ENCODE results near the gene APBA2. TPM values are rescaled to one million over a fixed set of nuclear protein-coding genes. Genes with fewer than 3 reads are reported as not detected.

Gene APBA2
- total and polyA plus RNA-seq, 12 donors, result 0.16 to 0.85 (median 0.46) TPM

DNA sequence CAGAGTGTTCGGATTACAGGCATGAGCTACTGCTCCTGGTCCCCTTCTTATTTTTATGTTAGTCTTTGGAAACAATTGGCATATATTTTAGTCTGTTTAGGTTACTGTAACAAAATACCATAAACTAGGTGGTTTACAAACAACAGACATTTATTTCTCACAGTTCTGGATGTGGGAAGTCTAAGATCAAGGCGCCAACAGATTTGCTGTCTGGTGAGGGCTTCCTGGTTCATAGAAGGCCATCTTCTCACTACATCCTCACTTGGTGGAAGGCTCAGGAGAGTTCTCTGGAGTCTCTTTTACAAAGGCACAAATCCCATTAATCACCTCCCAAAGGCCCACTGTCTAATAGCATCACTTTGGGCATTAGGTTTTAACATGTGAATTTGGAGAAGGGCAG, 101.0 kb downstream of the APBA2 start:
- no peak for DNase-seq
- 93 to 97% methylated on average over 2 of the region's 2 CpGs for WGBS, 2 donors
- ATAC-seq, result no peak
- TF ChIP-seq, protein P1, sequence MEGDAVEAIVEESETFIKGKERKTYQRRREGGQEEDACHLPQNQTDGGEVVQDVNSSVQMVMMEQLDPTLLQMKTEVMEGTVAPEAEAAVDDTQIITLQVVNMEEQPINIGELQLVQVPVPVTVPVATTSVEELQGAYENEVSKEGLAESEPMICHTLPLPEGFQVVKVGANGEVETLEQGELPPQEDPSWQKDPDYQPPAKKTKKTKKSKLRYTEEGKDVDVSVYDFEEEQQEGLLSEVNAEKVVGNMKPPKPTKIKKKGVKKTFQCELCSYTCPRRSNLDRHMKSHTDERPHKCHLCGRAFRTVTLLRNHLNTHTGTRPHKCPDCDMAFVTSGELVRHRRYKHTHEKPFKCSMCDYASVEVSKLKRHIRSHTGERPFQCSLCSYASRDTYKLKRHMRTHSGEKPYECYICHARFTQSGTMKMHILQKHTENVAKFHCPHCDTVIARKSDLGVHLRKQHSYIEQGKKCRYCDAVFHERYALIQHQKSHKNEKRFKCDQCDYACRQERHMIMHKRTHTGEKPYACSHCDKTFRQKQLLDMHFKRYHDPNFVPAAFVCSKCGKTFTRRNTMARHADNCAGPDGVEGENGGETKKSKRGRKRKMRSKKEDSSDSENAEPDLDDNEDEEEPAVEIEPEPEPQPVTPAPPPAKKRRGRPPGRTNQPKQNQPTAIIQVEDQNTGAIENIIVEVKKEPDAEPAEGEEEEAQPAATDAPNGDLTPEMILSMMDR (IDR thresholded peaks at IDR 0.05), result no peak
- Histone ChIP-seq H3K9me3 (no peaks in the 10 kb centered on the region), H3K27me3 (peaks cover 0 to 3% (median 0%) of the 10 kb centered on the region in 7 donors), H3K4me1 (no peaks in the 10 kb centered on the region), H3K4me3 (no peak overlapping the region), H3K36me3 (no peaks in the 10 kb centered on the region), H3K27ac (no peak overlapping the region)
- intact Hi-C loops (cut with DNase I), result no loop called here

DNA sequence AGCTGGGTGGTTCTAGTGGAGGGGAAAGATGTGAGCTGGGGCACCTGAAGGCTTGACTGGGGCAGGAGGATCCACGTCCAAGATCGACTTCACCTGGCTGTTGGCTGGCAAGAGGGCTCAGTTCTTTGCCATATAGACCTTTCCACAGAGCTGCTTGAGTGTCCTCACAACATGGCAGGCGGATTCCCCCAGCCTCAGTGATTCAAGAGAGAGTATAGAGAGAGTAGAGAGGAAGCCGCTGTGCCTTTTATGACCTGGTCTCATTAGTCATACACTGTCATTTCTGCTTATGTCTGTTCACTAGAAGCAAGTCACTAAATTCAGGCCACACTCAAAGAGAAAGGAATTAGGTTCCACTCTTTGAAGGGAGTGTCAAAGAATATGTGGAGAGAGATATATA, 101.6 kb downstream of the APBA2 start:
- Histone ChIP-seq H3K4me1 (peaks cover 0 to under 1% (median 0%) of the 10 kb centered on the region in 9 donors), H3K36me3 (no peaks in the 10 kb centered on the region), H3K27me3 (peaks cover 0 to 3% (median 0%) of the 10 kb centered on the region in 7 donors), H3K27ac (no peak overlapping the region), H3K9me3 (no peaks in the 10 kb centered on the region), H3K4me3 (no peak overlapping the region)
- ATAC-seq, result no peak
- TF ChIP-seq, protein P1 (IDR thresholded peaks at IDR 0.05), result no peak
- intact Hi-C loops (cut with DNase I), result no loop called here
- WGBS, 2 donors, result 90 to 93% methylated on average over 4 of the region's 4 CpGs
- DNase-seq, result no peak

DNA sequence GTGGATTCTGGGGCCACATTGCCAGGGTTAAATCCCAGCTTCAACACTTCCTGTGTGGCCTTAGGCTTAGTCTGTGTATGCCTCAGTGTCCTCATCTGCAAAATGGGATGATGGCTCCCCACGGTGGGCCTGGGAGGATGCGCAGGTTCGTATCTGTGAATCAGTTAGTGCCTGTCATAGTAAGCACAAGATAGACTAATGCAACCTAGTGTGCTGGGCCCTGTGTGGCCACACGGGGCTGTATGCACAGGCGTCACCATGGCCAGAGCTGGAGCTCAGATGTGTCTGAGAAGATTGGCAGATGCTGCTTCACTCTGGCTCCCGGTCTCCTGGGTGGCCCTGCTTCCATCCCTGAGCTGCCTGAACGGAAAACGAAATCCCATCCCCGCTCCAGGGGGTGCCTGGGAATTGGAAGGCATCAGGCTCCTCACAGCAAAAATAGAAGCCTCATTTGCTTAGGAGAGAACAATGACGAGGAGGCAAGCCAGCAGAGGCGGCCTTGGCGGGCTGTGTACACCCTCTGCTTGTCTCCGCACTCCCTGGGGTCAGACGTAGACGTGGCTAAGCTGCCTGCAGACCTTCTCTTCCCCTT, 103.6 kb downstream of the APBA2 start:
- Histone ChIP-seq H3K4me1 (peaks cover 0 to 15% (median 9%) of the 10 kb centered on the region in 9 donors), H3K27me3 (peaks cover 0 to 1% (median 0%) of the 10 kb centered on the region in 7 donors), H3K9me3 (no peaks in the 10 kb centered on the region), H3K27ac (no peak overlapping the region), H3K36me3 (no peaks in the 10 kb centered on the region), H3K4me3 (no peak overlapping the region)
- DNase-seq, result no peak
- intact Hi-C loops (cut with DNase I), result no loop called here
- 48 to 60% methylated on average over 15 of the region's 15 CpGs for WGBS, 2 donors
- TF ChIP-seq, protein P1 (IDR thresholded peaks at IDR 0.05), result no peak
- ATAC-seq, result no peak

DNA sequence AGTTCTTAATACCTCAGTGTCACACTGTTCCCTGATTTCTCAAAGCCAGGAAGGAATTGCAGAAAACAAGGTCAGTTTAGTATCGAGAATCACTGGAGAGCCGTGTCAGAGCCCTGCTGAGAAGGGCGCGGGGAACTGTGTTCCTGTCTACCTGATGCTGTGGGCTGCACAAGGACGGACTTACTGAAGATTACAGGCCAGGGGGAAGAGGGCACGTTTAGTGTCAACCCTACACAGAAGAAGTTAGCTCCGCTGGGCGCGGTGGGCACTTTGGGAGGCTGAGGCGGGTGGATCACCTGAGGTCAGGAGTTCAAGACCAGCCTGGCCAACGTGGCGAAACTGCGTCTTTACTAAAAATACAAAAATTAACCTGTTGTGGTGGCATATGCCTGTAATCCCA, 104.1 kb downstream of the APBA2 start:
- H3K9me3 ChIP-seq, result no peaks in the 10 kb centered on the region
- intact Hi-C loops (cut with DNase I), result no loop called here
- H3K27ac ChIP-seq, result no peak overlapping the region
- ATAC-seq, result no peak
- H3K27me3 ChIP-seq, result no peaks in the 10 kb centered on the region
- 89% methylated on average over 13 of the region's 13 CpGs for whole genome bisulfite sequencing, 2 donors
- peaks cover 0 to 16% (median 9%) of the 10 kb centered on the region in 9 donors for H3K4me1 ChIP-seq
- H3K4me3 ChIP-seq, result no peak overlapping the region
- no peak for DNase-seq
- TF ChIP-seq, protein P1 (IDR thresholded peaks at IDR 0.05), result no peak
- H3K36me3 ChIP-seq, result no peaks in the 10 kb centered on the region

All from heart right ventricle (tissue), 16 donors.